Coronary artery (tissue), 2 donors: Measurements from ENCODE around the gene NOD2.

Source experiments
- DNase-seq: peaks from one replicate; pipeline ENCODE4 v3.0.0-alpha.2; 2017; ENCODE audit warnings: low spot score
- H3K27ac ChIP-seq, 2 donors: fragments of 200-600 bp; sonication (generic); one replicate each; pipeline ENCODE4 v1.5.1; 2016 to 2019
- H3K4me3 ChIP-seq: fragments of 200-600 bp; sonication (generic); 2 replicates; pipeline ENCODE4 v1.5.1; 2016; ENCODE audit warnings: mild to moderate bottlenecking, moderate library complexity
- CTCF ChIP-seq: fragments of 200-600 bp; sonication (generic); IDR thresholded peaks from one replicate; pipeline ENCODE4 v1.5.1; 2019; ENCODE audit warnings: antibody characterized with exemption

Gene NOD2

GRCh38 chr16:50781043-50781442 is 87.6 kb downstream of the NOD2 start:
- H3K27ac ChIP-seq, result no peak overlapping the region
- H3K4me3 ChIP-seq, result no peak overlapping the region
- no peak for DNase-seq
- no peak for TF ChIP-seq CTCF

GRCh38 chr16:50781518-50781917 is 88.1 kb downstream of the NOD2 start:
- Histone ChIP-seq H3K4me3 (no peak overlapping the region), H3K27ac (no peak overlapping the region)
- no peak for DNase-seq
- TF ChIP-seq CTCF, result no peak
